Activated T-helper 17 cell treated with anti-CD3 and anti-CD28 coated beads, Interleukin-2, amount 50 U/mL, for 72 hours (primary cell): ENCODE results near the gene HHLA2. TPM values are rescaled to one million over a fixed set of nuclear protein-coding genes. Genes with fewer than 3 reads are reported as not detected.

Experiments used
- total RNA-seq, 2 donors: library from RNA; stranded (reverse); gene quantifications; one replicate each; pipeline ENCODE4 v1.2.3, GENCODE V29; 2022

HHLA2 gene
- total RNA-seq, 2 donors from 2014 or later, result 1.3 to 2.0 TPM

Other genes starting within 250 kb of the HHLA2 start
- 100 to 1,000 TPM; 139 to 197 TPM for gene CD47, start 205.5 kb upstream of the HHLA2 start, total RNA-seq
- 10 to 100 TPM; 18.3 to 21.5 TPM for gene IFT57, start 74.1 kb upstream of the HHLA2 start, total RNA-seq
- under 1 TPM; 0.26 to 0.42 TPM for gene MYH15, start 214.0 kb downstream of the HHLA2 start, total RNA-seq